Lower lobe of right lung (tissue), 2 donors: ENCODE results near the gene TOB2. TPM values are rescaled to one million over a fixed set of nuclear protein-coding genes. Genes with fewer than 3 reads are reported as not detected.

Experiments used
- ATAC-seq, 2 donors: fragments of 200-7000 bp; cut with Tn5 transposase; one replicate each; pipeline ENCODE4 v1.9.1; 2020 to 2022; ENCODE audit warnings: mild to moderate bottlenecking in 2 of 2, moderate library complexity in 2 of 2
- DNase-seq: peaks from one replicate; pipeline ENCODE4 v3.0.0-alpha.2; 2020
- H3K27ac ChIP-seq: fragments of 200-600 bp; one replicate; pipeline ENCODE4 v1.8.0; 2022
- H3K27me3 ChIP-seq: fragments of 200-600 bp; one replicate; pipeline ENCODE4 v1.8.0; 2022; ENCODE audit warnings: low read depth
- H3K36me3 ChIP-seq: fragments of 200-600 bp; one replicate; pipeline ENCODE4 v1.8.0; 2022; ENCODE audit warnings: mild to moderate bottlenecking
- H3K4me1 ChIP-seq: fragments of 200-600 bp; one replicate; pipeline ENCODE4 v1.8.0; 2022
- H3K4me3 ChIP-seq: fragments of 200-600 bp; one replicate; pipeline ENCODE4 v1.8.0; 2022; ENCODE audit warnings: mild to moderate bottlenecking
- H3K9me3 ChIP-seq: fragments of 200-600 bp; one replicate; pipeline ENCODE4 v1.8.0; 2022
- intact Hi-C: fragments of 100-400 bp; cut with DNase I; formaldehyde crosslinking; loops from one replicate; pipeline ENCODE4 v1.11.0; 2022
- total RNA-seq: library from RNA; stranded (reverse); fragmentation: NEBNext Ultra II Directional; extraction: Animal tissue kit (Norgen Biotek cat#: 25700); gene quantifications from one replicate; pipeline ENCODE4 v1.2.1, GENCODE V29; 2021
- TF ChIP-seq, protein P1 (sequence below): fragments of 200-600 bp; IDR thresholded peaks from one replicate; pipeline ENCODE4 v1.8.0; 2022; ENCODE audit warnings: antibody characterized with exemption, mild to moderate bottlenecking
- donor health status: DM: no; HTN: yes; CAD: no; lungs with severe emphysema.

Gene TOB2
- total RNA-seq, 1 donor from 2014 or later = 49.0 TPM

- no peaks in the 10 kb centered on the region for H3K27me3 ChIP-seq
- H3K4me3 ChIP-seq = no peak overlapping the region
- TF ChIP-seq, protein P1, sequence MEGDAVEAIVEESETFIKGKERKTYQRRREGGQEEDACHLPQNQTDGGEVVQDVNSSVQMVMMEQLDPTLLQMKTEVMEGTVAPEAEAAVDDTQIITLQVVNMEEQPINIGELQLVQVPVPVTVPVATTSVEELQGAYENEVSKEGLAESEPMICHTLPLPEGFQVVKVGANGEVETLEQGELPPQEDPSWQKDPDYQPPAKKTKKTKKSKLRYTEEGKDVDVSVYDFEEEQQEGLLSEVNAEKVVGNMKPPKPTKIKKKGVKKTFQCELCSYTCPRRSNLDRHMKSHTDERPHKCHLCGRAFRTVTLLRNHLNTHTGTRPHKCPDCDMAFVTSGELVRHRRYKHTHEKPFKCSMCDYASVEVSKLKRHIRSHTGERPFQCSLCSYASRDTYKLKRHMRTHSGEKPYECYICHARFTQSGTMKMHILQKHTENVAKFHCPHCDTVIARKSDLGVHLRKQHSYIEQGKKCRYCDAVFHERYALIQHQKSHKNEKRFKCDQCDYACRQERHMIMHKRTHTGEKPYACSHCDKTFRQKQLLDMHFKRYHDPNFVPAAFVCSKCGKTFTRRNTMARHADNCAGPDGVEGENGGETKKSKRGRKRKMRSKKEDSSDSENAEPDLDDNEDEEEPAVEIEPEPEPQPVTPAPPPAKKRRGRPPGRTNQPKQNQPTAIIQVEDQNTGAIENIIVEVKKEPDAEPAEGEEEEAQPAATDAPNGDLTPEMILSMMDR = no peak
- H3K27ac ChIP-seq = no peak overlapping the region
- ATAC-seq (no peak), DNase-seq (no peak)
- H3K4me1 ChIP-seq = no peaks in the 10 kb centered on the region
- H3K36me3 ChIP-seq = peaks cover 70% of the 10 kb centered on the region
- intact Hi-C loops = no loop called here
- no peaks in the 10 kb centered on the region for H3K9me3 ChIP-seq
Measured at GRCh38 chr22:41459431-41459830, 12.8 kb upstream of the TOB2 start.

- ATAC-seq (no peak), DNase-seq (no peak)
- Histone ChIP-seq H3K27ac (no peak overlapping the region), H3K4me1 (no peaks in the 10 kb centered on the region), H3K27me3 (no peaks in the 10 kb centered on the region), H3K9me3 (no peaks in the 10 kb centered on the region), H3K4me3 (no peak overlapping the region), H3K36me3 (peaks cover 58% of the 10 kb centered on the region)
- intact Hi-C loops = no loop called here
- TF ChIP-seq, protein P1 = no peak
Measured at GRCh38 chr22:41458161-41458728, 11.6 kb upstream of the TOB2 start.

DNA sequence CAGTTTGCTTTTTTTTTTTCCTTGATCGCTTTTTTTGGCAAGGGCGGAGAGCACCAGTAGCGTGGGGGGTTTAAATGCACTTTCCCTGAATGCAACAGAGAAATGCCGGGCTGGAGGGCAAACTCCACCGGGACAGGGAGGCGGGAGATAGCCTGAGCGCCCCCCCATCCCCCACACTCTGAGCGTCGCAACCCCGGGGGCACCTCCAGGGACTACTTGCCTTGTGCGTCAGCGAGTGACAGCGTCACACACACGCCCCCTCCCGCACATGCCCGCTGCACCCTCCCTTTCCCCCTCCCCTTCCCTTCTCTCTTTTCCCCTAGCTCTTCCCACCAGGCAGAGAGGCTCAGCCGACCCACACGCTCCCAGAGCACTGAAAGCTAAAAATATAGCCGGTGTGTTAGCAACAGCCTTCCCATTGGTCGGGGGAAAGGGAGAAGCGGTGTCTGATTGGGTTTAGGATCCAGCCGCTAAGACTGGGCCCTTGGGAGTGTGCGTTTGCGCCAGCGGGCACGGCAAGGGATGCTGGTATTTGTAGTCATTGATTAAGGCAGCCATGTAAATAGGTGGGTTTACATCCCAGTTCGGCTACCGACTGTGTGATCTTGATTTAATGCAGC lies 1.7 kb upstream of the TOB2 start:
- TF ChIP-seq, protein P1 = no peak
- Histone ChIP-seq H3K9me3 (no peaks in the 10 kb centered on the region), H3K27ac (peak overlapping the region; percentile 98), H3K4me1 (peaks cover 16% of the 10 kb centered on the region), H3K36me3 (peaks cover 1% of the 10 kb centered on the region), H3K27me3 (no peaks in the 10 kb centered on the region), H3K4me3 (peak overlapping the region; percentile 90)
- DNase-seq (peak; percentile 96), ATAC-seq (peak; percentile 81 to 90)
- intact Hi-C loops = no loop called here

- ATAC-seq (peak; percentile 58 to 63), DNase-seq (peak; percentile 82)
- H3K36me3 ChIP-seq = peaks cover 8% of the 10 kb centered on the region
- peak overlapping the region; percentile 90 for H3K4me3 ChIP-seq
- intact Hi-C loops = no loop called here
- TF ChIP-seq, protein P1 = no peak
- H3K27me3 ChIP-seq = no peaks in the 10 kb centered on the region
- no peaks in the 10 kb centered on the region for H3K9me3 ChIP-seq
- H3K27ac ChIP-seq = peak overlapping the region; percentile 98
- H3K4me1 ChIP-seq = peaks cover 20% of the 10 kb centered on the region
Measured at GRCh38 chr22:41447435-41448188, 1.0 kb upstream of the TOB2 start.

DNA sequence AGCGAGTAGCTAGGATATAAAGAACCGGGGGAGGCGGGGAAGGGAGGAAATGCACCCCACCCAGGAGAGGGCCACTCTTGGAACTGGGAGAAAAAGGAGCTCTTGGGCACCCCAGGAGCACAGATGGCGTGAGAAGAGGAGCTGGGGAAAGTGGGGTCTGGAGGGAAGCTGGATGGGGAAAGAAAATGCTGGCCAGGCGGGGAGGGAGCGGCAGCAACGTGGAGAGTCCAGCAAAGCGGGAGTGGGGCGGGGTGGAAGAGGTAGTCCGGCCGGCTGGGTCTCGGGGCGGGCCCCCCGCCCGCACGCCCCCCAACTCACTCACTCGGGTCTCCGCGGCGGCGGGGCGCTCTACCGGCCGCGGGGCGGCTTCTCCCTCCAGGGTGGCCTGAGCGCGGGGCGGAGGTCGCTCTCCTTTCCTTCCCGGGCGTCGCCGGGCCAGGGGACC lies 522 bp downstream of the TOB2 start:
- TF ChIP-seq, protein P1 = no peak
- Histone ChIP-seq H3K36me3 (peaks cover 19% of the 10 kb centered on the region), H3K9me3 (no peaks in the 10 kb centered on the region), H3K4me1 (peaks cover 20% of the 10 kb centered on the region), H3K4me3 (peak overlapping the region; percentile 90), H3K27ac (peak overlapping the region; percentile 98), H3K27me3 (no peaks in the 10 kb centered on the region)
- peak; percentile 59 for DNase-seq
- peak in 1 of 2 donors; percentile 0 for ATAC-seq
- intact Hi-C loops = no loop called here
